Upper lobe of left lung (tissue), 4 donors: ENCODE measurements around the gene RBP3.

ENCODE experiments used
- CTCF ChIP-seq, 6 experiments: fragments of 450-650 bp in 4 of 6; fragments of 200-600 bp in 2 of 6; sonication (generic) in 2 of 6; IDR thresholded peaks; one replicate each; pipeline ENCODE4 v1.5.1; 2016 to 2019; ENCODE audit warnings: antibody characterized with exemption in 6 of 6
- EP300 ChIP-seq, 4 donors: sonication (generic); formaldehyde crosslinking; IDR thresholded peaks; one replicate each; pipeline ENCODE4 v1.5.1; 2017; ENCODE audit warnings: antibody characterized with exemption in 4 of 4, control low read depth in 2 of 4
- POLR2A ChIP-seq, 4 donors: fragments of 450-650 bp; IDR thresholded peaks; one replicate each; pipeline ENCODE4 v1.5.1; 2016 to 2017; ENCODE audit warnings: antibody characterized with exemption in 4 of 4, mild to moderate bottlenecking in 2 of 4
- POLR2AphosphoS5 ChIP-seq, 2 donors: sonication (generic); formaldehyde crosslinking; IDR thresholded peaks; one replicate each; pipeline ENCODE4 v1.5.1; 2017; ENCODE audit warnings: antibody characterized with exemption in 2 of 2

DNA sequence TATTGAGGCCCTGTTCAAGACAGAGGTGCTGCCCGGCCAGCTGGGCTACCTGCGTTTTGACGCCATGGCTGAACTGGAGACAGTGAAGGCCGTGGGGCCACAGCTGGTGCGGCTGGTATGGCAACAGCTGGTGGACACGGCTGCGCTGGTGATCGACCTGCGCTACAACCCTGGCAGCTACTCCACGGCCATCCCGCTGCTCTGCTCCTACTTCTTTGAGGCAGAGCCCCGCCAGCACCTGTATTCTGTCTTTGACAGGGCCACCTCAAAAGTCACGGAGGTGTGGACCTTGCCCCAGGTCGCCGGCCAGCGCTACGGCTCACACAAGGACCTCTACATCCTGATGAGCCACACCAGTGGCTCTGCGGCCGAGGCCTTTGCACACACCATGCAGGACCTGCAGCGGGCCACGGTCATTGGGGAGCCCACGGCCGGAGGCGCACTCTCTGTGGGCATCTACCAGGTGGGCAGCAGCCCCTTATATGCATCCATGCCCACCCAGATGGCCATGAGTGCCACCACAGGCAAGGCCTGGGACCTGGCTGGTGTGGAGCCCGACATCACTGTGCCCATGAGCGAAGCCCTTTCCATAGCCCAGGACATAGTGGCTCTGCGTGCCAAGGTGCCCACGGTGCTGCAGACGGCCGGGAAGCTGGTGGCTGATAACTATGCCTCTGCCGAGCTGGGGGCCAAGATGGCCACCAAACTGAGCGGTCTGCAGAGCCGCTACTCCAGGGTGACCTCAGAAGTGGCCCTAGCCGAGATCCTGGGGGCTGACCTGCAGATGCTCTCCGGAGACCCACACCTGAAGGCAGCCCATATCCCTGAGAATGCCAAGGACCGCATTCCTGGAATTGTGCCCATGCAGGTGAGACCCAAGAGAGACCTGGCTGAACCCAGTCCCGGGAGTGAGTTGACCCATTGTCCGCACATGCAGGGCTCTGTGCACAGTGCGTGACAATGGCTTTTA, 2.8 kb downstream of the RBP3 start:
- TF ChIP-seq CTCF (IDR thresholded peaks at IDR 0.05): no peak
- TF ChIP-seq EP300 (IDR thresholded peaks at IDR 0.05): no peak
- no peak for TF ChIP-seq POLR2A (IDR thresholded peaks at IDR 0.05)
- TF ChIP-seq POLR2AphosphoS5 (IDR thresholded peaks at IDR 0.05): no peak
